Activated naive CD8-positive, alpha-beta T cell treated with anti-CD3 and anti-CD28 coated beads, Interleukin-2, amount 10 ng/mL, durations not matched to agents 7 days and 5 days (primary cell): ENCODE measurements around the gene AFF3. TPM values are rescaled to one million over a fixed set of nuclear protein-coding genes. Genes with fewer than 3 reads are reported as not detected.

Source experiments
- ATAC-seq: fragments of 150-1000 bp; cut with Tn5 transposase; one replicate; pipeline ENCODE4 v1.10.0; 2021; ENCODE audit warnings: low read depth, moderate library complexity
- POLR2A ChIA-PET: fragments of 350-600 bp; sonication (Branson Sonifier 250); formaldehyde crosslinking; loops from one replicate; lab custom pipeline; 2021; ENCODE audit warnings: antibody characterized with exemption; lab: Charles Lee
- DNase-seq: peaks from one replicate; pipeline ENCODE4 v3.0.0; 2021
- H3K27ac Mint-ChIP-seq: one replicate; pipeline ENCODE4 v1.8.0; 2022; ENCODE audit warnings: mild to moderate bottlenecking, mixed read lengths
- H3K27me3 Mint-ChIP-seq: one replicate; pipeline ENCODE4 v1.8.0; 2022; ENCODE audit warnings: mild to moderate bottlenecking, moderate library complexity, mixed read lengths
- H3K36me3 Mint-ChIP-seq: one replicate; pipeline ENCODE4 v1.8.0; 2021; ENCODE audit warnings: mild to moderate bottlenecking, mixed read lengths
- H3K4me1 Mint-ChIP-seq: one replicate; pipeline ENCODE4 v1.8.0; 2021; ENCODE audit warnings: mixed read lengths
- H3K4me3 Mint-ChIP-seq: one replicate; pipeline ENCODE4 v1.8.0; 2022; ENCODE audit warnings: mild to moderate bottlenecking, moderate library complexity, mixed read lengths
- H3K9me3 Mint-ChIP-seq: one replicate; pipeline ENCODE4 v1.8.0; 2021; ENCODE audit warnings: mixed read lengths
- total RNA-seq, 2 experiments: library from RNA; stranded (reverse); gene quantifications; one replicate each; pipeline ENCODE4 v1.2.3, GENCODE V29; 2021

Gene AFF3
- total RNA-seq, 2 experiments from 2014 or later, result 1.8 to 2.2 TPM

DNA sequence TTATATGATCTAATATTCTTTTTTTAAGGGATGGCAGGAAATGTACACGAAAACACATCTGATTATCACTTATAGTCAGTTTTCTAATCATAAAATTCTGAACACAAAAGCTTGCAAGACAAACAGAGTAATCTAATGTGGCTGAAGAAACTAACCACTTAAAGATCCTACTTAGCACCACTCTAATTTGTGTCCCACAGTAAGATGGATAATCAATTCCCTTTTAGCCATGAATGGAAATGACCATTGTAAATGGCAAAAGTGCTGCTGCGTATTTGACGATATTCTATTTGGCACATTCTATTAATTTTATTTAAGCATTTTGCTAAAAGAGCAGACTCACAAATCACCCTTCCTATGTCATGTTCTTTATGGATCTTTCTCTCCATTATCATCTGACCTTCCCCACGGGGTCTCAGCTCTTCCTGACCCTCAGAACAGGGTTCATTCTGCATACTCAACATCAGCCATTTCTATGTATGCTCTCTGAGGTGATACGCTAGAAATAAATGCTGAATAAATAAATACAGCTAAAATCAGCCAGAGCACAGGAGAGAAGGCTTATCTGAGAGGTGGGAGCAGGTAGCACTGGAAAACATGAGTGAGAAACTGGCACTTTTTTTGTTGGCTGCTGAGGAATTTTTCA, 295.8 kb downstream of the AFF3 start:
- Mint-ChIP-seq H3K4me1 (no peaks in the 10 kb centered on the region), H3K9me3 (no peaks in the 10 kb centered on the region), H3K4me3 (no peak overlapping the region), H3K36me3 (no peaks in the 10 kb centered on the region), H3K27ac (no peak overlapping the region), H3K27me3 (peaks cover 6% of the 10 kb centered on the region)
- DNase-seq, result no peak
- ATAC-seq, result no peak
- POLR2A ChIA-PET, result no interaction called here

- Mint-ChIP-seq H3K9me3 (no peaks in the 10 kb centered on the region), H3K4me3 (no peak overlapping the region), H3K27ac (no peak overlapping the region), H3K27me3 (peaks cover 16% of the 10 kb centered on the region), H3K4me1 (no peaks in the 10 kb centered on the region), H3K36me3 (no peaks in the 10 kb centered on the region)
- ATAC-seq, result no peak
- DNase-seq, result no peak
- POLR2A ChIA-PET, result no interaction called here
Measured at GRCh38 chr2:99845296-99845695, 297.1 kb downstream of the AFF3 start.

DNA sequence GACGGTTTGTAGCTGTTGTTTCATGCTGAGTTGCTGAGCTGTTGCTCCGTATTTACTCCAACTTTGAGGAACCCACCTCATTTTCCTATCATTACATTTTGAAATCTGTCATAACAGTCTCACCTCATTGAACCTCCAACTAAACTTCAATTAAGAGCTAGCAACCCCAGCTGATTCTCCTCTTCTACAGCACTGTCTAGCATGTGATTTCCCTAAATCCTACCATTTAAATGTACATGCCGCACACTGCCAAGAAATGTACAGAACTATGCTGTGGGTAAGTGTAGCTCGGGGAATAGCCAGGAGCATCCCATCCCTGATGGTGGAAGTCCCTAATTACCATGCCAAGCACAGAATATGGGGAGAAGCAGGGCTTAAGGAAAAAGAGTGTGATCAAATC, 299.9 kb downstream of the AFF3 start:
- no peak for DNase-seq
- Mint-ChIP-seq H3K36me3 (no peaks in the 10 kb centered on the region), H3K27ac (no peak overlapping the region), H3K4me3 (no peak overlapping the region), H3K4me1 (peaks cover 5% of the 10 kb centered on the region), H3K9me3 (no peaks in the 10 kb centered on the region), H3K27me3 (peaks cover 18% of the 10 kb centered on the region)
- ATAC-seq, result no peak
- POLR2A ChIA-PET, result no interaction called here

DNA sequence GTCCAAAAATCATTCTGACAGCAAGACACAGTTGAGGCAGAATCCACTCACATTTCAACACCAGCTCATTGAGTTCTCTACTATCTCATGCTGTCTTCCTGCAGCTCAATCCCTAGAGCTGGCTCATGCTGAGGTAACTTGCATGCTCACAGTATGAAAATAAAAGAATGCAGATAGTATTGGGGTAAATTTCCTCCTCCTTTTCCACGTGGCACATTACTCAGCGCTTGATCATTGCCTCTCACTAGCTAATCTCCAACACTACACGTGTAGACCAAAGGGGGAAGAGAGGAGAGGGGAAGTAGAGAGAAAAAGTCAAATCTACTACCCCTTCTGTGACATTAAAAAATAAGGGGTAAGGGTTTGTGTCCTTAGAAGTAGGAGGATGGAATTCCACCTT, 300.6 kb downstream of the AFF3 start:
- Mint-ChIP-seq H3K27me3 (peaks cover 18% of the 10 kb centered on the region), H3K27ac (no peak overlapping the region), H3K4me1 (peaks cover 10% of the 10 kb centered on the region), H3K9me3 (no peaks in the 10 kb centered on the region), H3K36me3 (no peaks in the 10 kb centered on the region), H3K4me3 (no peak overlapping the region)
- DNase-seq (no peak), ATAC-seq (no peak)
- POLR2A ChIA-PET, result no interaction called here

- Mint-ChIP-seq H3K27ac (no peak overlapping the region), H3K9me3 (no peaks in the 10 kb centered on the region), H3K36me3 (no peaks in the 10 kb centered on the region), H3K4me1 (peaks cover 12% of the 10 kb centered on the region), H3K27me3 (peaks cover 18% of the 10 kb centered on the region), H3K4me3 (no peak overlapping the region)
- DNase-seq (no peak), ATAC-seq (no peak)
- POLR2A ChIA-PET, result no interaction called here
Measured at GRCh38 chr2:99840831-99841230, 301.6 kb downstream of the AFF3 start.

DNA sequence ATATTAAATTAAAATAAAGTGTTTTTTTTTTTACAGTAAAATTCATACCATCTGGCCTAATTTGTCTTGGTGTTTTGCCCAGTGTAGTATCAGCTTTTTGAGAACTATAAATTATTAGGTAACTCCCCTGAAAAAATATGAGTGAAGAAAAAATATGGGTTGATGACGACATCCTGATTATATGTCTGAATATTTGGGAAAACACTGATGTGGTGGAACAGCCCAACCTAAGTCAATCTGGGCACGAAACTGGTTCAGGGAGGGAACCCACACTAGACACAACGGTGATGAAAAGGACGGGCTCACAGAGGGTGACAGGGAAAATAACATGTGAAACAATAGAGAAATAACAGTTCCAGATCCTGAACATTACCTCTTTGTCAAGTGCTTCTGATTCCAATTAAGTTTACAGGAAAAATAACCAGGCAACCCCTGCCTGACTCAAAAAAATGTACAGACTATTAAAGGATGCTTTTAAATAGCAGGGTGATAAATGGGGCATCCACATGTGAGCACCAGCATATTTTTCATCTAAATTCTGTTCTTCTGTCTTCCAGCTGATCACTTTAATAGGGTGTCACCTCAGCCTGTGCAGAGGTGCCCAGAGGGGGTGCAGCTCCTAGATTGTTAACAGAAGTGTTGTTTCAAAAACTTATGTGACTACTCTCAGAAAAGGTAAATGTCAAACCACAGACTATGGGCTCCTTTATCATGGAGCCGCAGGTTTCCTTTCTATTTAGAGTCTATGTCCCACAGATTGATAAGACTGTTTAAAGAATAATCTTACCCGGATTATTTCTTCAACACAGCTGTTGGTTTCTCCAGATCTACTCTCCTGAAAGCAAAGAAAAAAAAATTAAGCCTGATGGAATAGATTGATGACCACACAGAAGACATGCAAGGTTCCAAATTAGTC, 305.4 kb downstream of the AFF3 start:
- DNase-seq (no peak), ATAC-seq (no peak)
- H3K4me3 Mint-ChIP-seq, result peak overlapping the region; percentile 33
- POLR2A ChIA-PET, result no interaction called here
- no peaks in the 10 kb centered on the region for H3K9me3 Mint-ChIP-seq
- no peaks in the 10 kb centered on the region for H3K36me3 Mint-ChIP-seq
- H3K27me3 Mint-ChIP-seq, result peaks cover 25% of the 10 kb centered on the region
- peaks cover 12% of the 10 kb centered on the region for H3K4me1 Mint-ChIP-seq
- no peak overlapping the region for H3K27ac Mint-ChIP-seq

GRCh38 chr2:99834426-99834825, 308.0 kb downstream of the AFF3 start:
- peaks cover 12% of the 10 kb centered on the region for H3K4me1 Mint-ChIP-seq
- H3K27me3 Mint-ChIP-seq, result peaks cover 16% of the 10 kb centered on the region
- ATAC-seq (no peak), DNase-seq (no peak)
- H3K36me3 Mint-ChIP-seq, result peaks cover under 1% of the 10 kb centered on the region
- H3K9me3 Mint-ChIP-seq, result peaks cover under 1% of the 10 kb centered on the region
- POLR2A ChIA-PET, result no interaction called here
- no peak overlapping the region for H3K27ac Mint-ChIP-seq
- H3K4me3 Mint-ChIP-seq, result no peak overlapping the region

- DNase-seq (no peak), ATAC-seq (no peak)
- Mint-ChIP-seq H3K36me3 (peaks cover 1% of the 10 kb centered on the region), H3K4me1 (peaks cover 12% of the 10 kb centered on the region), H3K4me3 (no peak overlapping the region), H3K27me3 (peaks cover 18% of the 10 kb centered on the region), H3K9me3 (peaks cover 4% of the 10 kb centered on the region), H3K27ac (no peak overlapping the region)
- POLR2A ChIA-PET, result no interaction called here
Measured at GRCh38 chr2:99833586-99834201, 308.7 kb downstream of the AFF3 start.

- peaks cover 4% of the 10 kb centered on the region for H3K36me3 Mint-ChIP-seq
- H3K4me1 Mint-ChIP-seq, result peaks cover 7% of the 10 kb centered on the region
- no peak overlapping the region for H3K4me3 Mint-ChIP-seq
Measured at GRCh38 chr2:99832926-99833325, 309.5 kb downstream of the AFF3 start.

DNA sequence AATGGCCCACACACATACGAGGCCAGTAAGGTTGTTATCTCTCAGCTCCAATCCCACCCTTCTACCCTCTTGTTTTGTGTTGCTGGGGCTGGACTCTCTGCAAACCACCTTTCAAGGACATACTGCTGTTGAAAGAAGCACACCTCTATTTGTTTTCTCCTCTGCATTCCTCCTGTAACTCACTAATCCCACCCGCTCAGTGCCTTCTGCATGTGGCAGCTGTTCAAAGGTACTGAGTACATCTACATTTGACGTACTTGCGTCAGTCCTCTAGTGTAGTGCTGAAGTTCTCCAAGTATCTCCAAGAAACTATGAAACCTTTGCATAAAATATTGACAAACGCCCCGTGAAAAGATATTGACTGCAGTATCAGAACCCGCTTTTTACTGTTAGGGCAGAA, 310.6 kb downstream of the AFF3 start:
- no peak overlapping the region for H3K4me3 Mint-ChIP-seq
- H3K9me3 Mint-ChIP-seq, result peaks cover 4% of the 10 kb centered on the region
- ATAC-seq (no peak), DNase-seq (no peak)
- no peak overlapping the region for H3K27ac Mint-ChIP-seq
- peaks cover 13% of the 10 kb centered on the region for H3K4me1 Mint-ChIP-seq
- H3K27me3 Mint-ChIP-seq, result peaks cover 18% of the 10 kb centered on the region
- POLR2A ChIA-PET, result no interaction called here
- peaks cover 7% of the 10 kb centered on the region for H3K36me3 Mint-ChIP-seq

More at GRCh38 chr2:99832926-99833325, 309.5 kb downstream of the AFF3 start:
- Mint-ChIP-seq H3K27ac (no peak overlapping the region), H3K27me3 (peaks cover 18% of the 10 kb centered on the region), H3K9me3 (peaks cover 4% of the 10 kb centered on the region)
- DNase-seq, result no peak
- no peak for ATAC-seq
- POLR2A ChIA-PET, result no interaction called here

DNA sequence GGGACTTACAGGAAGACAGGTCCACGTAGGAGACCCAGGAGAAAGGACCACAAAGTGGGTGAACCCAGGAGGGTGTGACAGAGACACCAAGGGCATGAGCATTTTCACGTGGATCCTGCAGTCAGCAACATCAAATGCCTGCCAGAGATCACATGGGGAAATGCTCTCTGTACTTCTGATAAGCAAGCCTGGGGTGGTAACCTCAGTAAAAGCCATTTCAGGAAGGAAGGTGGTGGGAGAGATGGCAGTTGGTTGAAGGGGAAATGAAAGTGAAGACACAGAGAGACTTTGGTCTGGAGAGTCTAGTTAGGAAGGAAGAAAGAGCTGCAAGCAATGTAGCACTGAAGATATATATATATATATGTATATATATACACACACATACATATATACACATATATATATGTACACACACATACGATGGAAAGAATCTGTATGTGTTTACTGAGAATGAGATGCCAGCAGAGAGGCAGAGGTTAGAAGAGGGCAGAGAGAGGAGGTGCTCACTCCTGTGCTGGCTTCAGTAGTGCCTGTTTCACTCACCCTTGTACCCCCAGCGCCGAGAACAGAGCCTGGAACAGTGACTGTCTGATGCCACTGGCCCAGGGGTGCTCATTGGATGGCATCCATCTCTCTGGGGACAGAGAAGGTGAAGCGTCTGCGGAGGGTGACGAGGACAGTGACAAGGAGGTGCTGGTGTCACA, 314.9 kb downstream of the AFF3 start:
- POLR2A ChIA-PET, result no interaction called here
- H3K4me3 Mint-ChIP-seq, result peak overlapping the region; percentile 43
- peaks cover 8% of the 10 kb centered on the region for H3K36me3 Mint-ChIP-seq
- peak overlapping the region; percentile 52 for H3K27ac Mint-ChIP-seq
- H3K4me1 Mint-ChIP-seq, result peaks cover 18% of the 10 kb centered on the region
- no peak for DNase-seq
- peaks cover 4% of the 10 kb centered on the region for H3K9me3 Mint-ChIP-seq
- no peak for ATAC-seq
- H3K27me3 Mint-ChIP-seq, result peaks cover 18% of the 10 kb centered on the region

DNA sequence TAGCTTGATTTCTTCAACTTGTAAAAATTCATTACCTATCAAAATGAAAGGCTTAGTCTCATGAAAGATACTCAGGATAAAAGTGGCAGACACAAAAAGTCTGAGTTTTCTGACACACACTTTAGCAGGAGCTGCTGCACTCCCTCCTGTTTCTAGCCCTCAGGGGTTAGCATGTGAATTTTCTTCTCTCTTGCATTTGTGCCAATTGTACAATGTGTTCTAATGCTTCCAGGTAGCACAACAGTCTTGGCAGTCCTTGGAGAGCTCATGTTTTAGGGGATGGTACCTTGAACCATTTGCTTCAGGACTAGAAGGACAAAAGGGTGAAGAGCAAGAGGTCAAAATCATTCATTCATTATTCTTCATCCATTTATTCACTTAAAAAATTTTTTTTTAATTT, 316.8 kb downstream of the AFF3 start:
- peaks cover 4% of the 10 kb centered on the region for H3K9me3 Mint-ChIP-seq
- H3K27ac Mint-ChIP-seq, result no peak overlapping the region
- peaks cover 18% of the 10 kb centered on the region for H3K4me1 Mint-ChIP-seq
- no peak overlapping the region for H3K4me3 Mint-ChIP-seq
- peaks cover 8% of the 10 kb centered on the region for H3K36me3 Mint-ChIP-seq
- peaks cover 12% of the 10 kb centered on the region for H3K27me3 Mint-ChIP-seq
- DNase-seq (no peak), ATAC-seq (no peak)
- POLR2A ChIA-PET, result interaction anchor here (0.5 kb wide), 1 partner anchor 1392 kb away, joined by 6 read pairs; no protein-coding TSS in a partner anchor

- ATAC-seq (no peak), DNase-seq (no peak)
- H3K9me3 Mint-ChIP-seq, result peaks cover 4% of the 10 kb centered on the region
- H3K27me3 Mint-ChIP-seq, result peaks cover 12% of the 10 kb centered on the region
- H3K4me1 Mint-ChIP-seq, result peaks cover 18% of the 10 kb centered on the region
- H3K27ac Mint-ChIP-seq, result no peak overlapping the region
- peaks cover 8% of the 10 kb centered on the region for H3K36me3 Mint-ChIP-seq
- POLR2A ChIA-PET, result no interaction called here
- H3K4me3 Mint-ChIP-seq, result no peak overlapping the region
Measured at GRCh38 chr2:99824758-99825157, 317.6 kb downstream of the AFF3 start.
